NCI-H1436 (cell line): ENCODE results near the gene RBM3.

ENCODE experiments used
- DNase-seq: peaks from one replicate; lab custom pipeline; 2025; lab: John Stamatoyannopoulos, UW

RBM3 gene

GRCh38 chrX:48626401-48627298 lies 52.4 kb downstream of the RBM3 start:
- DNase-seq = no peak
